GM13976 (cell line): ENCODE measurements around the gene BICC1.

Source experiments
- DNase-seq: peaks from one replicate; pipeline ENCODE4 v3.0.0; 2012; ENCODE audit warnings: low spot score
- CTCF ChIP-seq: IDR thresholded peaks from 2 replicates; pipeline ENCODE4 v1.5.1; 2012; ENCODE audit warnings: borderline replicate concordance, mild to moderate bottlenecking; ENCODE audit not compliant: insufficient read depth; ENCODE audit errors: extremely low read depth, missing control alignments, control extremely low read depth
- in situ Hi-C: fragments of 300-500 bp; cut with MboI; formaldehyde crosslinking; loops from one replicate; pipeline ENCODE4 v1.12.0; 2022; ENCODE audit warnings: low sequenced_read_pairs, mixed read lengths, inconsistent platforms; ENCODE audit not compliant: unreplicated experiment

The BICC1 gene

GRCh38 chr10:58512491-58513187, at the start of gene BICC1:
Gene BICC1, plus strand, starts transcription at chr10:58512872. Its CDS starts 272 bp downstream, at chr10:58513144.
- DNase-seq, result peak; percentile 36
- TF ChIP-seq CTCF, result no peak
- in situ Hi-C loops, result no loop called here

GRCh38 chr10:58464956-58465355, 47.7 kb upstream of the BICC1 start:
- no peak for TF ChIP-seq CTCF
- in situ Hi-C loops, result no loop called here
- DNase-seq, result no peak

- no peak for DNase-seq
- TF ChIP-seq CTCF, result no peak
These were observed 47.0 kb upstream of the BICC1 start for GRCh38 chr10:58465629-58466028.

GRCh38 chr10:58467931-58468635, 44.6 kb upstream of the BICC1 start:
- no peak for TF ChIP-seq CTCF
- DNase-seq, result no peak
- in situ Hi-C loops, result no loop called here

More at GRCh38 chr10:58465629-58466028, 47.0 kb upstream of the BICC1 start:
- in situ Hi-C loops, result no loop called here

GRCh38 chr10:58473976-58474375, 38.7 kb upstream of the BICC1 start:
- DNase-seq, result no peak
- no peak for TF ChIP-seq CTCF
- in situ Hi-C loops, result no loop called here

GRCh38 chr10:58475322-58476277, 37.1 kb upstream of the BICC1 start:
- in situ Hi-C loops, result no loop called here
- no peak for DNase-seq
- TF ChIP-seq CTCF, result no peak
